ENCODE data around the gene TLR4.
A peak's percentile ranks its signal among the peaks of the same experiment; 100 is the strongest.

The TLR4 gene

DNA sequence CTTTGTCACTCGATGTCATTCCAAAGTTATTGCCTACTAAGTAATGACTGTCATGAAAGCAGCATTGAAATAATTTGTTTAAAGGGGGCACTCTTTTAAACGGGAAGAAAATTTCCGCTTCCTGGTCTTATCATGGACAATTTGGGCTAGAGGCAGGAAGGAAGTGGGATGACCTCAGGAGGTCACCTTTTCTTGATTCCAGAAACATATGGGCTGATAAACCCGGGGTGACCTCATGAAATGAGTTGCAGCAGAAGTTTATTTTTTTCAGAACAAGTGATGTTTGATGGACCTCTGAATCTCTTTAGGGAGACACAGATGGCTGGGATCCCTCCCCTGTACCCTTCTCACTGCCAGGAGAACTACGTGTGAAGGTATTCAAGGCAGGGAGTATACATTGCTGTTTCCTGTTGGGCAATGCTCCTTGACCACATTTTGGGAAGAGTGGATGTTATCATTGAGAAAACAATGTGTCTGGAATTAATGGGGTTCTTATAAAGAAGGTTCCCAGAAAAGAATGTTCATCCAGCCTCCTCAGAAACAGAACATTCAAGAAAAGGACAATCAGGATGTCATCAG, 11.3 kb downstream of the TLR4 start:
- DNase-seq (ENCODE audit: low spot score): no peak

DNA sequence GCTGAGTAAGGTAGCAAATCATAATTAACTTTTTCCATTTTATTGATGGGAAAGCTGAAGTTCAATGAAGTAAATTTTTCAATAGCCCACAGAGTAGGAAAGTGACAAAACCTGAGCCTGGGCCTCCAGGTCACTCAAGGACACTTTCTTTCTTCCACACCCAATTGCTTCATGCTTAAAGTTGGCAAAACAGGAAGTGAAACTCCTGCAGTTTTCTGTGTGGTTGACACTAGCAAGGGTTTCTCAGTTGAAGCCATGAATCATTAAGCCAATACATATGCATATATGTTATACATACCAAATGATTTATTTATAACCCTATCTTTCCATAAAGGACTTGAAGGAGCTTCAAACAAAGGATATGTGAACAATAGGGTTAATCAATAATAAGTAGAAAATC, 13.9 kb downstream of the TLR4 start:
- DNase-seq (ENCODE audit: low spot score): peak; percentile 67

DNA sequence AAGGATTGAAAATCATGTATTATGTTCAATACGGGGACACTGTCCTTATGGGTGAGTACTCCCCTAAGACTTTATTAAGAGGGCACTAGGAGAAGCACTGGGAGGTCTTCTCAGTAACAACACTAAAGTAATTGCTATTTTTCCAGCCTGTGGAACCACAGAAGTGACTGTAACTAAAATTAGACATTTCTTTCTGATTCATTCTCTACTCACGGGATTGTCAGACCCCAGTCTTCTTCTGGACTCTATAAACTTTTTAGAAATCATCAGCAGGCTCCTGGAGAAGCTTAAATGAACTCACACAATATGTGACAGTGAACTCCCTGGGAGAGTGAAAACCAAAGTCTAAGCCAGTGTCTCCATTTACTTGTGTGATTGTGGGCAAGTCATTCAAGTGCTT, 14.5 kb downstream of the TLR4 start:
- no peak for DNase-seq (ENCODE audit: low spot score)

DNA sequence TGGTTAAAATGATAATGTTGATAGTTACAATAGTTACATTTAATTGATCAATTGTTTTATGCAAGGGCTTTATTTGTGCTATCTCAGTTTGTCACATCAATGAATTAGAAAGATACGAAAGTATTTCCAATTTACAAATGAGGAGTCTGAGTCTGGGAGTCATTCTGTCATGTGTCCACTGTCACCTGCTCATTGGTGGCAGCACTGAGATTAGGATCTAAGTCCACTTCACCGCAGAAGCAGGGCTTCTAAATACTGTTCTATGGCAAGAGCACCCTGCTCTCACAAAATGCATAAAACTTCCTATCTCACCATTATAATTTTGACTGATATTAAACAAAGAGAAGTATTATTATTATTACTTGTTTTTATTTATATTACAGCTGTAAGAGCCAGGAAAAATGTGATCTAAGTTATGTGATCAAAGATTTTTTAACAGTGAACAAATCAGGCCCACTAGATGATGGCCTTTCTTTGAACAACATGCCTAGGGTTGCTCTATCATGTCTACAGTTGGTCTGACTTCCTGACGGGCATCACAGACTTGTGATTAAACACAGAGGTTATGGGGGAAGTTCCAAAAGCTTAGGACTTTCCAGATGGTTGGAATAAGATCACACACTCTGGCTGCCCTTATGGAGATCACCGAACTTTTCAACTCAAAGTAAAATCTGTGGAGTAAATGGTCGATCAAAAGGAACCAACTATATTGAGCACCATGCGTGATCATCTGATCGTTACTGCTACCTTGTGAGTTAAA, 15.1 kb downstream of the TLR4 start:
- DNase-seq (ENCODE audit: low spot score): no peak

DNA sequence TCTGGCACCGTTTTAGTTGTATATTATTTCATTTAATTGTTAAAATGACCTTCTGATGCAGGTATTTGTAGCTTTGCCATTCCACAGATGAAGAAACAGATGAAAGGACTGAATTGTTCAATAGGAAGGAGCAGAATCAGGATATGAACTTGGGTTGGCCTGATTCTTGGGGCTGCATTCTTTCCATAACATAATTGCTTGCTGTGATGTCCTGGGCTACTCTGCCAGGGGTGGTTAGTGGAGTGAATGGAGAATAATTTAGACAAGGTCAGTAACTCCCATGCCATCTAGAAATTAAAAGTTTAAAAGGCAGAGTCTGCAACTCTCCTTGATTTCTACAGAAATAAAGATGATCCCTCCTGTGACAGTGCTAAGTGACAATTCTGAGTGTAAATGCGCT, 15.9 kb downstream of the TLR4 start:
- DNase-seq (ENCODE audit: low spot score): no peak

DNA sequence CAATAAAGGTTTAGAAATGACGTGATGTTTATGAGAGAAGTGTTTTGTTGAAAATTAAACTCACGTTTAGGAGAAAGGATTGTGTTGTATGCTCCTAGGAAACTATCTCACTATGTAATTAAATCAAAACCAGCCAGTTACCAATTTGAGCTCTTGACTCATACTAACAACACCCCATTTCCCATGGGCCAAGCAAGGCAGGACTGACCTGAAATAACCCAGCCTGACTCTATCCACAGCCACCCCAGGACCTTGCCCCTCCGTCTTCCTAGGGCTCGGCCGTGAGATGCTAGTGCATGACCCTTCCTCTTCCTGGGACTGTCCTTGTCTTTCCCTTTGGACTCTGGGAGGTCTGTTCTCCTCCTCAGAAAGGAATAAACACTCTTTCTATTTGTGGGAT, 16.4 kb downstream of the TLR4 start:
- DNase-seq (ENCODE audit: low spot score): no peak

DNA sequence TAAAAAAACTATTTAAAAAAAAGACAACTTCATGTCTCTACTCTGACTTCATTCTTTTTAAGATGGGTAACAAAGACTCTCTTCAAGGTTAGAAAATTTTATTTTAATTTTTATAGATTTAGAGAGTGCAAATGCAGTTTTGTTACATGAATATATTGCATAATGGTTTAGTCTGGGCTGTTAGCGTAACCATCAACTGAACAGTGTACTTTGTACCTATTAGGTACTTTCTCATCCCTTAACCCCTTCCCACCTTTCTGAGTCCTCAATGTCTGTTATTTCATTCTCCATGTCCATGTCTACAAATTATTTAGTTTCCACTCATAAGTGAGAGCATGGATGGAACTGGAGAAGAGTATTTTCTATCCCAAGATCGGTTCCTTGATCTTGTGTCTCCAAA, 16.8 kb downstream of the TLR4 start:
- DNase-seq (ENCODE audit: low spot score): no peak

DNA sequence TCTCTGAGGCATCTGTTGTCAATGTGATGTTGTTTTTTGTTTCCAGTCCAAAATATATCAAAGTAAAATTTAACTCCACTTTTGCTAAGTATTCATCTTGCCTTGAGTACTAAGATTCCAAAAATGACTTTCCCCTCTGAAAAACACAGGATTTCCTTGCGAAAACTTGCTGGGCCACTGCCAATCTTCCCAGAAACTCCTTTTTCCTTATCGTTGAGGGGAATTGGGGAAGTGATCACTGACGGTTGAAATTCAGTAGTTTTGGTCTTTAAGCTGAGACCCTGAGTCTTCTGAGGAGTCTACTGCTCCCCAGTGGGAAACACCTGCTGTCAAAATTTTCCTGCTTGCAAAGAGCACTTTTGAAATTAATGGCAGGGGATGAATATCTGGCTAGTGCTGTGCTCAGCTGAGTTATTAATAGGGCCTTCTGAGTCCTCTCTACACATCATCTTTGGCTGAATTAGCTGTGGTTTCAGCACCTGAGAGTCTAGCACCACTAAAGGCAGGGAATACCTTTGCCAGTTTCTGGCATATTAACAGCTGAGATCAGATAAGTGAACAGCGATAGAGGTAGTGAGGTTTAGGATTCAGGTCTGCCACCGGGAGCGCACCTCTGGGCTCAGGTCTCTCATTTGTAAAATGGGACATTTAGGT, 18.0 kb downstream of the TLR4 start:
- no peak for DNase-seq (ENCODE audit: low spot score)

DNA sequence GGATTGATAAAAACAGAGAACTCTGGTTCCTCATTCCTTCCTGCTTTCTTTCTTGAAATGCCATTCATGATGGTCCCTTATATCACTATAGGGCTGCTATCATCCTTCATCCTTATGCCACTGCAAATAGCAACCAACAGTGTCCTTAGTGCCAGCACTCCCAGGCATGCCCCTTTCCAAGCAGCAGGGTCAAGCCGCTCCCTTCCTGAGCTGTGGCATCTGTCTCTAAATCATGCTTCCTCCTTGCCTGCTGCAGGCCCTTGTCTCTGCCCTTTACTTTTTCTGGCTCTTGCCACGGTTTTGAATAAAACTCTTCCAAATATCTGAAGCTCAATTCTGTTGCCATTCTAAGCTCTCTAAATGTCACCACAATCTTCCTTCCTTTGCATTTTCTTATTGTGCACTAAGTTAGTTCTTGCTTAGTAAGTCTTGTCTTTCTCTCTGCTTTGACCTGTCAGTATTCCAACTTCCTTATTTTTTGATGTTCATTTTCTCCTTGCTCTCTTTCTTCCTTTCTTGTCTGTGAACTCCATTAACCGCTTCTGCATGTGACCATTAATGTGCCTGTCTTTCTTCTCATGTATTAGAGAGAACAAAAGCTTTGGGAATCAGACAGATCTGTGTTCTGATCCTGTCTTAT, 19.9 kb downstream of the TLR4 start:
- DNase-seq (ENCODE audit: low spot score): no peak

DNA sequence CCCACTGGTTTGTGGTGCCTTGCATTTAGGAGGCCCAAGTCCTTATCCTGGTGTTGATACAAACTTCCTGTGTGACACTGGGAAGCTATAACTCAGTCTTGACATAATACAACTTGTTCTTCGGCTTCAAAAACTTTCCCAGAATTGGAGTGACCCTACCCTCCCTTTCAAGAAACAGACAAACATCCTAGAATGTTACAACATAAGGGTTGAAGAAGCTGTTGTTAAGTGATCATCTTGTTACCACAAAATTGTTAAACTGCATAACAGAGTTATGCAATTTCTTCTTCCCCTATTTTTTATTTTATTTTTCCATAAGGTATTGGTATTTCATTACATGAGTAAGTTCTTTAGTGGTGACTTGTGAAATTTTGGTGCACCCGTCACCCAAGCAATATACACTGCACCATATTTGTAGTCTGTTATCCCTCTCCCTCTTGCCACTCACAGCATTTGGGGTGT, 21.3 kb downstream of the TLR4 start:
- DNase-seq (ENCODE audit: low spot score): no peak

DNA sequence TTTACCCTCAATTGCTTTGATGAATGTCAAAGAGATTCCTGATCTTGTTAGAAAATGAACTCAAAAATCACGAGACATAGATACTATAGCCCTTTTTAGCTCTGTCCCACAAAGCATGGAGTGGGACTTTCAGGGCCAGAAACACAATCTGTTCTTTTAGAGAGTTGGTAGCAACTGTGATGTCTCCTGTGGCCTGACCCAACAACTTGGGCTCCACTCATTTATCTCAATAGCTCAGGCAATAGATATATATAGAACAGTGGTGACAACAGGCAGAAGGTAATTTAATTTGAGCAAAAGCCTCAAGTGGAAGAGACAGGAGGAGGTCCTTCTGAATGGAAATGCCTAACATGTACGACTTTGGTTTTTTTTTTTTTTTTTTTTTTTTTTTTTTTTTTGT, 25.2 kb downstream of the TLR4 start:
- DNase-seq (ENCODE audit: low spot score): no peak

DNA sequence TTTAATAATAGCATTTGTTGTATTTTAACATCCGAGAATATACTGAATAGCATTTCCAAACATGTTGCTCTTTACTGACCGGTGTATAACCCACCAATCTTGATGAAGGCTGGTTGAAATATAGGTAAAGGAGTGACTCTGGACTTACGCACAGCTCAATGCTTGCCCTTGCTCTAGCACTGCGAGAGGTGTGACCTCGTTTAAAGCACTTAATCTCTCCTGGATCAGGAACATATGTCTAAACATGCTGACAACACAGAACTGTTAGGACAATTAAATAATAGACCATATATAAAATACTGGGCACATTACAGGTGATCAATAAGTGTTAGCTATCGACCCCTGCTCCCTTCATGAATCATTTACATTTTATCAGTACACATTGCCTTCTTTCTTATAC, 28.3 kb downstream of the TLR4 start:
- DNase-seq (ENCODE audit: low spot score): no peak

DNA sequence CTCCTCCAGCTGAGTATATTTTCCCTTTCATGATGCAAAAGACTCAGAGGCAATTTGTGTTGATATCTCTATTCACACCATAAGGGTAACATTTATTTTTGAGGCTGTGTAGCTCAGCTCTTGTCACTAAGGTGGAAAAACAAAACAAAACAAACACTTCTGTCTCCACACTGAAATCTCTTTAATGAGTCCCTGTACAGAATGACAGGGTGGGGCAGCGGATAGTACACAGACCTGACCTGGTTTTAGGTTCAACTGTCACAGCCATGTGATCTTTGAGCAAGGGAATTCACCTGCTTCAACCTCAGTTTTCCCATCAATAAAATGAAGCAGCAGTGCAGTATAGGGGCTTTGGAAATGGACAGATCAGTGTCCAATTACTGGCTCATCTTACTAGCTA, 29.3 kb downstream of the TLR4 start:
- DNase-seq (ENCODE audit: low spot score): no peak

DNA sequence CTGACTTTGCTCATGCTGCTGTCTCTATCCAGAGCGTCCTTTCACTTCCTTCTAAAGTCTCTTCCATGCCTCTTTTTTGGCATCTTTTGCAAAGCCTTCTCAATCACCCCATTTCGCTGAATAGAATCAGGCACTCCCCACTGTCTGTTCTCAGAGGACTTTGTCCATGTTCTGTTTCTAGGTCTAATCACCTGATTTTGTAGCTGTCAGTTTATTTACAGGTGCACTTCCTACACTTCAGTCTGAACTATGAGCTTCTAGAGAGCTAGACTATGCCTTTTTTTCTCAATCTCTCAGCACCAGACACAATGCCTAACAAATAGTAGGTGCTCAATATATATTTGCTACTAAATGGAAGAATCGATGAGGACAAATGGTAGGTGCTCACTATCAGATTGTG, 29.9 kb downstream of the TLR4 start:
- DNase-seq (ENCODE audit: low spot score): no peak

DNA sequence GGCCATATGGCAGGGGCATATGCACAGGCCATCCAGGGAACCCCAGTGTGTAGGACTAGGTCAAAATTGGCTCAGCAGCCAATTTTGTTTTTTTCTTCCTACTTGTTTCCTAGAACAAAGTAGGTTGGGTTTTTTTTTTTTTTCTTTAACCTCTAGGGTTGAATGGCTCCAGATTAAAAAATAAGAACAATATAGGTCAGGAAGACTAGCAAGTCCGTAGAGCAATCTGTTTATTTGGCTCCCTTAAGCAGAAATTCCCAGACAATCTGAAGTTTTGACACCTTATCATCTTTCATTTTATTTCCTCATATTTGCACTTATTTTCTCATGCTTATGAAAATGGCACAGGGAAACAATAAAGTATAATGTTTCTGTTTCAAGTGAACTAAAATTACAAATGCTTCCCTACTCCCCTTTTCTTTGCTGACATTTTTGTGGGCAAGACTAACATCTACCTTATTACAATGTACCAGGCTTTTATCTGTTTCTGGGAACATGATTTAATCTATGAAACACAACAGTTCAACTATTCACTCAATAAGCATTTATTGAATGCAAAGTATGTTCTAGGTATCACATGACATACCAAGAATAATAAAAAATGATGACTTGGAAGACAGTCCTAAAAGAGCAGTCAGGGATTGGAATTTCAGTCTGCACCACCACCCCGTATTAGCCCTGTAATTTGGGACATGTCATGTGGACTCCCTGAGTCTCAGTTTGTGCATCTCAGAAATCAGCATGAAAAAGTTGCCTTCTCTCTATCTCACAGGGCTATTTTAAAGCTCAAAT, 30.5 kb downstream of the TLR4 start:
- DNase-seq (ENCODE audit: low spot score): no peak

DNA sequence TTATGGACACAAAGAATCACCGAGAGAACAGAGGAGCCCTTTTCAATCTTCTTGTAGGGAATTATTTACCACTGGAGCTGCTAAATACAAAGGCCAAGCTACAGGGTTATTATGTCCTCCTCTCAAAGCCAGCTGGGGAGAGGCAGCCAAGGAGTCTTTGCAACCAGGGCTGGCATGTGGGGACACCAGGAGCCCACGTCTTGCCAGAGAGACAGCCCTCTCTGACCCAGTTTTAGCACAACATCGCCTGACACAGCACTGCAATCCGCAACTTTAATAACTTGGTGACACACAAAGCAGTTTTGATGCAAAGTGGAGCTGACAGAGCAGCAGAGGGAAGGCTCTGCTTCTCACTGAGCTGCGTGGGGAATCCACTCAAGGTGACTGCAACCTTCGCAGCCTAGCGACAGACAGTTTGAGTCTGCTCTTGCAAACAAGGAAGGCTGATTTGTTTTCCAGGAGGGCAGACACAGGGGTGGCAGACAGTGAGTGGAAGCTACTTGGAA, 33.6 kb downstream of the TLR4 start:
- DNase-seq (ENCODE audit: low spot score): peak; percentile 72

DNA sequence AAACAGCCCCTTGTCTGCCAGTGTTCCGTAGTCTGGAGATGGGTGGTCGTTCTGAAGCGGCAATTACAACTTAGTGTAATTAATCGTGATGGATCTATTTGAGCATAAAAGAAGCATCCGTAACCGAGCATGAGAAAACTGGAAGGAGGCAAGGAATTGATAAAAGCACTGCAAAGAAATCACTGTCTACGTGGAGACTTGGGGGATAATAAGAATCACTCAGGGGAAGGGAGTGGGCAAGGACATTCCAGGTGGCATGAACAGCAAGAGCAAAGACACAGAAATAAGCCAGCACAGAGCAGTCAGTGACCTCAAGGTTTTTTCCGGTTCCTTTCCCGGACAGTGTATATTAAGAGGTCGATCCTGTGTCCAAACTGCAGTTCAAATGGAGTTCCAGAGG, 35.0 kb downstream of the TLR4 start:
- DNase-seq (ENCODE audit: low spot score): no peak

DNA sequence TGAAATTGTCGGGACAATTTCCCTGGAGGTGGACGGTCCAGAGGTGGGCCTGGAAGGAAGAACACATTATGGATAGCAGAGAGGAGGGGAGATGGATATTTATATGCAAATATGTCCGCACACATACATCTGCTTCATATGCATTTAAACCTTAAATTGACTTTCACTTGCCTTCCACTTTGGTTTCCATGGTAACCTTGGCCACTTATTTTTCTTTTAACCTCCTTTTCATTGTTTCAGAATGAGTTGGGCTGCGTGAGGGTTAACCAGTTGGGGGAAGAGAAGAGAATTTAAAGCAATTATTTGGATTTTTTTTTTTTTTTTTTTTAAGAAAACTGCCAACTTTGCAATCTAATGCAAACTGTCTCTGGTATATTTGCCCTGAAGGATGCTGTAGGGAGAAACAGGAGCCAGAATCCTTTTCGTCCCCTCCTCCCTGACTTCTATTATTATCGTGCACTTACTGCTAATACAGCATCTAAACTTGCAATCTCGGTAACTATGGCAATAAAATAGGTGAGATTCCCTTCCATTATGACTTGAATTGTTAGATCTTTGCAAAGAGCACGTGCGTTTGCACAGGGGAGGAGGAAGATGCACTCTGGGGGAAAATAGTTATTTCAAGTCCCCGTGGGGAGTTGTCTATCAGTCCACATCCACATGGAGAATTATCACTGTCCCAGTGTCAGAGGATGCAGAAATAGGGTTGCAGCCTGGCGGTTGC, 35.6 kb downstream of the TLR4 start:
- no peak for DNase-seq (ENCODE audit: low spot score)

DNA sequence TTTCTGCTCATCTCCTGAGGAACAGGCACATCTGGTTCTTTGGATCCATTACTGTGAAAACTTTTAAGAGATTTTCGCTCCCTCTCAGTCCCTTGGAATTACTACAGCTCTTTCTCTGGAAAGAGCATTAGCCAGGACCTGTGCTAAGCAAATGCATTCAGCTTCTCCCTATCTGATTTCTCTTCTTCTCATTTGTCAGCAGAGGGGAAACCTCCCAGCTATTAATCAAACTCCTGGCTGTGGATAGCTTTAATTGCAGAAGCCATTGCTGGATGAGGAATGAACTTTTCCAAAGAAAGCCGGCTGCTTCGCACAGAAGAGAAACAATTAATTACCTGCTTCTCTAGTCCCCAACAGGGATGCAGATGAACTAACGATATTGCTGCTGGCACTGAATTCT, 37.9 kb downstream of the TLR4 start:
- DNase-seq (ENCODE audit: low spot score): no peak

DNA sequence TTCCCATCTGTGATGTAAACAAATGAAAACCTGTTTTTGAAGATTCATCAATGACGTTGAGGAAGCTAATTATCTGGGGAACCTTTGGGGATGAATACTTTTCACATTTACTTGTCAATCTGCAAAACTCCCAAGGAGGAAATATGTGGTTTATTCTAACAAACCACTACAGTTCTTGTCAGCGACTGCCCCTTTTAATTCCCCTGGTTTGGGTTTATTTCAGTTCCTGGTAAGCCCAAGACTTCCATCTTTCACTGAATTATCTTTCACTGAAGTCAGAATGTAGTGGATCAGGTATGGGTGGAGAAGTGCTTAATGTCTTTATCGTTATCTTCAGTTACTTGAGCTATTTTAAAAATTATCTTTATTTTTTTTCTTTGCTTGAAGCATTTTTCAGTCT, 40.2 kb downstream of the TLR4 start:
- peak; percentile 30 for DNase-seq (ENCODE audit: low spot score)

DNA sequence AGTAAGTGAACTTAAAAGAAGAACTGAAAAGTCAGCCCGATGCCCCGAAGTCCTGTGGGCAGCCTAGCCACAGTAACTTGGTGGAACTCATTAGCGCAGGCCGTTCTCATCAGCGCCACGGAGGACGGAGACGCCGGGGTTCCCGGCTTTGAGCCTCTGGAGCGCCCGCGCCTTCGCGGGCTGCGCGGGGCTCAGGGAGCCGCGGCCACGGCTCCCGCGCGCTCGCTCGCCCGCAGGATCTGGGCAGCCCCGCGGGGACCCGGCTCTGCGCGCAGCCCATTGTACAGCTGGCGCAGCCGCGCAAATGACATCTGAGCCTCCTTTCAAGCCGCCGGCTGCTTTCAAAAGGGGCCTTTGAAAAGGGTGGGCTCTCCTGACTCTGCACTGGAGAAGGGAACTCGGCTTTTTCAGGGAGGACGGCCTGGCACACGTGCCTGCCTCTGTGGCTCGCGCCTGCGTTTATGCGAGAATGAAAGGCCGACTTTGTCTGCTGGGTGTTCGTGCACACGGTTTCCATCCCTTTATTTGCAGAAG, 40.7 kb downstream of the TLR4 start:
- DNase-seq (ENCODE audit: low spot score): peak; percentile 47
